NCI-H146 (cell line): Measurements from ENCODE around the gene ACSL1.
"Not testable (repeated sequence)": the region's sequence is repeated elsewhere in the genome, so short reads cannot be mapped to it uniquely, and the experiment has no call there.

ENCODE experiments used
- DNase-seq: peaks from one replicate; lab custom pipeline; 2025; lab: John Stamatoyannopoulos, UW

Gene ACSL1

DNA sequence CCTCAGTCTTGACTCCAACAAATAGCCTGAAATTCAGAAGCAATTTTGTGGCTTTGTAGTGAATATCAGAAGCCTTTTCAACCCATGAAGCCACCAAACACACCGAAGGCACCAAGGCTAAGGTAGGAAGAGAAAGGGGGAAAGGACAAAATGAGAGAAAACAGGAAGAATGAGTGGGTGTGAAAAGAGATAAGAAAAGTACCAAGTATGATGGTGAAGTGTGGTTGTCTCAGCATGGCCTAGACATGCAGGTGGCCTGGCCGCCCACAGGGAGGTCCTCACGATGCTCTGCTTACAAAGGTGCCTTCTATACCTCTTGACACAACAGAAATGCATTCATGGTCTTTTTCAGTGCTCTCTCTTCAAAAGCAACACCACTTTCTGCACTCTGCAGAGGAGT is 34.9 kb downstream of the ACSL1 start:
- no peak for DNase-seq

DNA sequence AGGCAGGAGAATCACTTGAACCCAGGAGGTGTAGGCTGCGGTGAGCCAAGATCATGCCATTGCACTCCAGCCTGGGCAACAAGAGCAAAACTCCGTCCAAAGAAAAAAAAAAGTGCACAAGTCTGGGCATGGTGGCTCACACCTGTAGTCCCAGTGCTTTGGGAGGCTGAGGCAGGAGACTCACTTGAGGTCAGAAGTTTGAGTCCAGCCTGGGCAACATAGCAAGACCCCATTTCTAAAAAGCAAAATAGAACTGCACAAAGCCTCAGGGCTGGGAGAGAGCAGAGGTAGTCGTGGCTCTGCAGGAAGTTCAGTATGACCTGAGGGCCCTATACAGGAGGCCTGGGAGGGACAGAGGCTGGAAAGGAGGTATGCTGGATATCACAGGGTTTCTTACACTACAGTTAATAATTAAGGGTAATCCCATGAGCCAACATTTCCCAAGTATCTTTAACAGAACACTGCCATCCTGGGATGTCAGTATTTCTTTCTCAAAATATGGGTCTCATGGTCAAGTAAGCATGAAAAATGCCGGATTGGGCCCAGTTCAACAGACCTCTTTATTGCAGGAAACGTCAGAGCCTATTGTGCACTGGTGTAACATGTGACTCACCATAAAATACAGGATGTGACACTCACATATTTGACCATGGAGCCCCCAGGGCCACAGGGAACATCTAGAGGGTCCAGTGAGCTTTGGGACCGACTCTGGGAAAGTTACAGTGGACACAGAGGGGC is 37.8 kb downstream of the ACSL1 start:
- no peak for DNase-seq

DNA sequence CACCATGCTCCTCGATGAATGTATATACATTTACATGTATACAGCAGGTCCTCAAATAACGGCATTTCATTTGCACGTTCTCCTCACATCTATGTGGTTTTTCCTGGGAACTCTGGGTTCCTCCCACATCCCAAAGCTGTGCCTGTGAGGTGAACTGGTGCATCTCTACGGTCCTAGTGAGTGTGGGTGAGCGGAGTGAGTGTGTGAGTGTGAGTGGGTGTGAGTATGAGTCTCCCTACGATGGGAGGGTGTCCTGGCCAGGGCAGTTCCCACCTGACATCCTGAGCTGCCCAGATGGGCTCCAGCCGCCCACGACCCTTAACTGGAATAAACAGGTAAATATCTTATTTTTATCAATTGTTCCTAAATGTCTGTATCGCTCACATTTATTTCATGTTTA is 40.0 kb downstream of the ACSL1 start:
- no peak for DNase-seq

DNA sequence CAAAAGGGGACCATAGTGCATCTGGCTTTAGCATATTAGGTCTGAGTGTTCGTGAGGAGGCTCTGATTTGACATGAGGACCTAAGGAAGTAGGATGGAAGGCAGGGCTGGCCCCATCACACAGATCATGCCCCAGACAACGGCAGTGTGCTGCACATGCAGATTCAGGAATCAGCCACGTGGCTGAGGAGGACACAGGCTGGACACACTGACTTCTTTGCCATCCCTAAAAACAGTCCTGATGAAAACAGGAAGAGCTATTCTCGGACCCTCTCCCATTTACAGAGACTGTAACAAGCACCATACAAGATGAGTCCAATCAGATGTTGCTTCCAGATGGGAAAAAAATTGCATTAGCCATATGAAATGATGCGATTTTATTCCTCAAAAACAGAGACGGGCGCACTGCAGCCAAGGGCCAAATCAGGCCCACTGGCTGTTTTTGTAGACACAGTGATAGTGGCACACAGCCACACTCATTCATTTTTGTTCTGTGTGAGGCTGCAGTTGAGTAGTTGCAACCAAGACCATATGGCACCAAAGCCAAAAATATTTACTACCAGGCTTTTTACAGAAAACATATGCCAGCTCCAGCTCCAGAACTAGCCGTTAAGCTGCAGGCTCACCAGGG is 41.0 kb downstream of the ACSL1 start:
- DNase-seq = no peak

DNA sequence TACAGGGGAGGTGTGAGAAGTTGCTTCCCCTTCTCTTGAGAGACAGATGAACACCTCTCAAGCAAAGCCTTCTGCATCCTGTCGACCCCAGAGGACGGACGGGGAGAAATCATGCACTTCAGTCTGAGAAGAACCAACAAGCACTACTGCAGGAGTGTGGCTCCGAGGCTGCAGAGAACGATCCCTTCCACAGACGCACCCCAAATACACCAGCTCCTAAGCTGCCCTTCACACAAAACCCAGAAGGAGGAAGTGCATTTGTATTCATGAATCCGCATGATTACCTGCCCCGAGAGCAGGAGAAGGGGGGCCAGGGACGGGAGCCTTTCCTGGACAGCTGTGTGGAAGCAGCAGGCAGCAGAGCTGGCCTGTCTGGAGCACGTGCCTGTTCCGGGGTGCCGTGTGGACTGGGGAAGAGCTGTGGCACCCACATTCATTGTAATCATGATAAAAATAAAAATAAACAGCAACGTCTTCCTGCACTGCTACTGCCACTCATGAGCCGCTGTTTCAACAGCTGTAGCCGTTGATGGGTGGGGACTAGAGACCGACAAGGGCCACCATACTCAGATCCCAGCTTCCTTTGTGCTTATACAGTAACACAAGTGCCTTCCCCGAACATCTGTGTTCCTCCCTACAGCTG is 42.9 kb downstream of the ACSL1 start:
- DNase-seq = no peak

DNA sequence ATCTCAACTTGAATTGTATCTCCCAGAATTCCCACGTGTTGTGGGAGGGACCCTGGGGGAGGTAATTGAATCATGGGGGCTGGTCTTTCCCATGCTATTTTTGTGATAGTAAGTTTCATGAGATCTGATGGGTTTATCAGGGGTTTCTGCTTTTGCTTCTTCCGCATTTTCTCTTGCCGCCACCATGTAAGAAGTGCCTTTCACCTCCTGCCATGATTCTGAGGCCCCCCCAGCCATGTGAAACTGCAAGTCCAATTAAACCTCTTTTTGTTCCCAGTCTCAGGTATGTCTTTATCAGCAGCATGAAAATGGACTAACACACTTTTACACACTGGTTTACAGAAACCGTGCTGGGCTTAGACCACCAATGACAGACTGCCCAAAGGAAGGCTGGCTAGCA is 46.6 kb downstream of the ACSL1 start:
- not testable (repeated sequence) for DNase-seq

DNA sequence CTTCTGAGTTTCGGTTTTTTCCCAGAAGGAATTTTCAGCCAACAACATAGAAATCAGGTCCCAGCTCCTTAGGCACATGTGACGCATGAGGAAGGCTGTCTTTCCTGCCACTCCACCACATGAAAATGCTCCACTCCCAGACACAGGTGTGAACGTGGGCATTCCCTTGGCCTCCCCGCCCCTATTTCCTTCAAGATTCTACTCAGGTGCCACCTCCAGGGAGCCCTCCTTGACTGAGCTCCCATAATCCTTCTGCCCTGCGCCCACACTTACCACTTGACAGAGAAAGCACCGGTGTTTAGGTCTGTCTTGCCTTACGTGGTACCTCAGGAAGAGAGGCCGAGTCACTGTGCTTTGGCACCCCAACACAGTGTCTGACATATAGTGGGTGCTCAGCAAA is 47.4 kb downstream of the ACSL1 start:
- DNase-seq = no peak

DNA sequence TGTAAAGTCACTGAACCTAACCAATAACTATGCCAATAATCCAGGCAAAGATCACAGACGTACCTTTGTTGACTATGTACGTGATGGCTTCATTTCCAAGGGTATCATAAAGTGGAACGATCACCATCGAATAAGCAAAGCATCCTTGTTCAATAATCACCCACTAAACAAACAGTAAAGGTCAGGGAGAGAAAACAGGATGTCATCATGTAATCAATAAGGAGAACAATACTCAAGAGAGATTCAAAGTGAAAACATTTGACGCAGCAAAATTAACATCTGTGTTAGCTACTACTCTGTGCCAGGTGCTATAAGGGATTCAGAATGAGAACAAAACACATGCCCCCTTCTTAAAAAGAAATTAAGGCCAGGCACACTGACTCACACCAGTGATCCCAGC is 48.9 kb downstream of the ACSL1 start:
- no peak for DNase-seq

DNA sequence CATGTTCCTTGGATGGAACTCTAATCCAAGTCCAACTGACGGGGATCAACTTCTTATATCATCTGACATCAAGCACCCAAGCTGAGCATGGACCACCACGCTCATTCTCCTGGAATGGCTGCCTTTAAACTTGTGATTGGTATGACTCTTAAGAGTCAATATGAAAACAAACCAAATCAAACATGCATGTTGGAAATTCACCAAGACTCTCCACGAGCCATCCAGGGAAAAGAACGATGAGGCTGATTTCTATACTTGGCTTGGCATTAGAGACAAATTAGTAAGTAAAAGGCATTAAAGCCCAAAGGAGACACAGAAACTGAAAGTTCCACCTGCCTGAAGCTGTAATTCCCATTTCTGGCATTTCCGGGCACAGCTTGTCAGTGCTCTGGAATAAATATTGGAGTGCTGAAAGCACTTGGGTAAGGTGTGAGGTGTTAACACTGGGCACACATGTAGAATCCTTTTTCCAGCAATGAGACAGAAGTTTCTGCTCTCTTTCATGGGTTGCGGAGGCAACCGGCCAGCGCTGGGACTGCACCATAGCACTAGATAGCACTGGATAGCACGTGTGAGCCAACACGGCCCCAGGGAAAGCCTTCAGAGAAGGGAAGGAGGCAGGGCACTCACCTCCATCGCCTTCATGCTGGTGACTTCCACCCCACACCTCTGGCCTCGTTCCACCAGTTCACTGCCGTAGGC is 49.8 kb downstream of the ACSL1 start:
- no peak for DNase-seq

DNA sequence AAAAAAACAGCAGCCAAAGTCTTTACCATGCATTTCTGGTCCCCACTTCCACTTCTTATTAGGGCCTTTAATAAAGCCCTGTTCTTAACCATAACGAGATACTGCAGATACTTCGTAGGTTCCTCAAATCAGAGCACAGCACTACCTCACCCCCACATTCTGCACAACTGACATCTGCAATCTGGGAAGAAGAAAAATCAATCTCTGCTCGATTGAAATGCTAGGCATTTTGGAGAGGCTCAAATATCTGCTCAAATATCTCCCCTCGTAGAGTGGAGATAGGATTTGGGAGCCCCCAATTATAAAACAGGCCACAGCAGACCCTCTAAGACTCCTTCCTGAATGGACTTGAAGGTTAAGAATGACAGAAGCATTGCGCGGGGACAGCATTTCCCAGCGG is 51.6 kb downstream of the ACSL1 start:
- no peak for DNase-seq

DNA sequence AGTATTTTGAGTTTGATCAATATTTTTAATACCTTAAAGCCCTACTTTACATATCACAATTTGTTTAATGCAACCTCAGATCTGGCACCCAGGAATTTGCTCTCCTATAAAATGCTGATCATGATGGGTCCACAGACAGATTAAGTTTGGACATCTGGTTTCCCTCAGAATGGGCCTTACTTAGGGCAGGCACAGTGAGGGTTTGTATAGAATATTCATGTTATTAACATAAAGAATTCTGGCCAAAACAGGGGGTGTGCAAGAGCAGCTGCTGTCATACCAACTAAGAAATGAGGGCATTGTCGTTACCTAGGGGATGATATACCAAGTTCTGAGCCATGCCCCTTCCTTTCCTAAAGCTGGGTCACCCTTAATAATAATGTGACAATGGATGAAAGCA is 54.4 kb downstream of the ACSL1 start:
- DNase-seq = no peak

DNA sequence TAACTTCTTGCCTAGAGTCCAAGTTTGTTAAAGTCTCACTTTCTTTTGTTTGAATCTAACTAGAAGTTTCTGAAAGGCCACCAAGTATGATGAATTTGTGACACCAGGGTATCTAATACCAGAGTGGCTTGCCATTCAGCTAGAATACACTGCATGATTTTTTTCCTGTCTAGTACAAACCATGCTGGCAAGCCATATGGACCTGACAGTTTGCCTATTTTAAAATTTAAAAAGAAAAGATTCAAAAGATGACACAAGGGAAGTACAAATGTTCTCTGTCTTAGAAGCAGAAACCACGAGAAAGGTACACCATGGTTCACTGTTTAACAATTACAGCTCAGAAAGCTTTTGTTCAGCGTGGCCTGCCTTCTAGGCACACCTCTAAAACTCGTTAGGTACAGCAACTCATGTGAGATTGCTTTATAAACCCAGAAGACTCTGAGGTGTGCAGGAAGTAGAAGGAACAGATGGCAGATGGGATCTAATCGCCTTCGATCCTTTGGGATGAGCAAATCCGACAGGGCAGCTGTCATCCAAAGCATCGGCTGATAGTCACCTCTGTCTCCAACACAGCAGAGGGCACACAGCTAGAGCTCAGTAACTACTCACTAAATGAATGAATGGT is 56.5 kb downstream of the ACSL1 start:
- no peak for DNase-seq

DNA sequence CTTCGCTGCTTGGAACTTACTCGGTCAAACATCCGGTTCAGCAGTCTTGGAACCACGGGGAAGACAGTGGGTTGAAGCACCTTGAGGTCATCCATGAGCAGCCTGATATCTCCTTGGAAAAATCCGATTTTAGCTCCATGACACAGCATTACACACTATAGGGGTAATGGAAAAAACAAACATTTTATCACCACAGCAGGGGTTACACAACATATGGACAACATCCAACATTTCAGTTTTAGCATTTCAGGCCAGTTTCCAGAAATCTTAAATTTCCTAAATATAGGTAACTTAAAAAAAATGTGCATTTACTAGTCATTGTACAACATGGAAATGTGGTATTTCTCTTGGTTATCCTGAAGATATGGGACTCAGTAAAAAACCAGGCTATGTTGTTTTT is 57.5 kb downstream of the ACSL1 start:
- DNase-seq = no peak

DNA sequence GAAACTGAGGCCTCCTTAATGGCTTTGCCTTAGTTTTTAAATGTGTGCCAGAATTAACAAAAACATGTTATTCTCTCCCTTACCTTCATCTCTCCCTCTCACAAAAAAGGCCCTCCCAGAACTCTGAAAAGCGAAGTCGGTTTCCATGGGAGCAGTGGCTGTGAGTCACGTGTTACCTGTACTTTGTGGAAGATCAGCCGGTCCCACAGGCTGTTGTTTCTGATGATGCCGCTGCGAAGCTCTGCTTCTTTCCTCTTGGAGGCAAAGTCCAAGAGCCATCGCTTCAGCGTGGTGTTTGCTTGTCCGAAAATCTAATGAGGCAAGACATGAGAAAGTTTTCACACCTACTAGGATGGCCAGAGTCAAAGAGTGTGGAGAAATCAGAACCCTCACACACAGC is 59.3 kb downstream of the ACSL1 start:
- DNase-seq = no peak

DNA sequence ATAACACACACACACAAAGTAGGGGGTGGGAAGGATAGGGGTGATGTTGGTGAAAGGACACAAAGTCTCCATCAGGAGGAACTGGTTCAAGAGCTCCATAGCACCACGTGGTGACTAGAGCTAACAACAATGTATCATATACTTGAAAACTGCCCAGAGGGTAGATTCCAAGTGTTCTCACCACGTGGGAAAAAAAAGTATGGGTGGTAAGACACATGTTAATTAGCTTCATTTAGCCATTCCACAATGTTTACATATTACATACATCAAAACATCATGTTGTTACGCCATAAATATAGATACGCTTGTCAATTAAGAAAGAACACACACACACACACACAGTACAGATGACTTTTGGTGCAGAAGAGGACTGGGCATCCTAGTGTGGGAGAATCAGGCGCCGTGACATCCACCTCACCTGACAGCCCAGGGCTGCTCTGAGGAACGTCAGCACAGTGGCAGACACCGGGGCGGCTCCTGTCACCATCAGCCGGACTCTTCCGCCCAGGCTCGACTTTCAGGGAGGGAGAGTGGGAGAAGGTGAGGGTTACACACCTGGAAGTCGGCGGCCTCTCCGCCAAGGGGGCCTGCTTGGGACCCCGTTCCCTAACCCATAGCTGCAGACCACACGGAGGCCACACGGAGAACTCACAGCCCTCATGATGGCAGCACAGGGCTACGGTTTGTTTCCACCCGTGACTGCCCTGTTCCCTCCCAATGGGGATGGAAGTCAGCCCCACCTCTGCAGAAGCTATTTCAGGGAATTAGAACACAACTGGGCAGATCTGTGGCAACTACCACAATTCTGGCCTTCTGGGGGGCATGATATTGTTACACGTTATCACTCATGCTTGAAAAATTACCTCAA is 60.1 kb downstream of the ACSL1 start:
- no peak for DNase-seq

DNA sequence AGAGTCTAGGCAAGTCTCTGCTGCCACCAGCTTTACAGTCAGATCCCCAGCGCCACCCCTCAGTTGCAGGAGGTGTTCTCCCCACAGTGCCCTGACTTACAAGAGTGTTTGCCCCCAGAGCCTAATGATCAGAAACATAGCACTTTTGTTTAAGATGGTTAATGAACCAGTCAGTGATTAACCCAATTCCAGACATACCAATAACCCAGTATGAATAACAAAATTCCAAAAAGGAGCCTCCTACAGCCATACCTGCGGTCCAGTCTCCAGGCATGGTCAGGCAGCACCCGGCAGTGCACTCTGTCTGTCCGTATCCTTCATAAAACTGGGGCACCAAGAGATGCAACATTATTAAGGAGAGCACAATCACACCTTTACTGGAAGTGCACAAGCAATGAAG is 61.2 kb downstream of the ACSL1 start:
- no peak for DNase-seq

DNA sequence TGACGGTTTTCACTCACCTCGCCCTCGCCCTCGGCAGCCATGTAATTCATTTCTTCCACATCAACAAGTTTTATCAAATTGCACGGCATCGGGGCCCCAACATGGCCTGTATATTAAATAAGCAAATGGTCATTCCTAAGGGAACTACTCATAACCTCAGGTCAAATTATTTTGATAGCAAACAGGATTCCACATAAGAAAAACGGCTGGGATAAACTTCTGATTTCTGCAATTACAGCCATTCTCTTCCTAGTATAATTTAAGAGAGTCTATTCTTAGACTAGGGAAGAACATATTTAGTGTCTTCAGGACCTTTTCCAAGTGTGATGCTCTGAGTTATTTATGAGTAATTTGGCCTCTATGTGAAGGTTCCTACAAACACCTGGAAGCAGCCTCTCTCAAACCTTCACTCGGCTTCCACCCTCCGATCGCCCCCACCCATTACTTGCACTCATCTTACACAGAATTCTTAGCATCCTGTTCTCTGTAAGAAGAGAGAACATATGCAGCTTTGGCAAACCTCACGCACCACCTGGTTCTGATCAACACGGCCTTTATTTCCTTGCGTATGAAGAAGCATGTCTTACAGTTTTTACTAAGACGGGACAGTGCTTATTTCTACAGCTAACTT is 62.5 kb downstream of the ACSL1 start:
- no peak for DNase-seq

DNA sequence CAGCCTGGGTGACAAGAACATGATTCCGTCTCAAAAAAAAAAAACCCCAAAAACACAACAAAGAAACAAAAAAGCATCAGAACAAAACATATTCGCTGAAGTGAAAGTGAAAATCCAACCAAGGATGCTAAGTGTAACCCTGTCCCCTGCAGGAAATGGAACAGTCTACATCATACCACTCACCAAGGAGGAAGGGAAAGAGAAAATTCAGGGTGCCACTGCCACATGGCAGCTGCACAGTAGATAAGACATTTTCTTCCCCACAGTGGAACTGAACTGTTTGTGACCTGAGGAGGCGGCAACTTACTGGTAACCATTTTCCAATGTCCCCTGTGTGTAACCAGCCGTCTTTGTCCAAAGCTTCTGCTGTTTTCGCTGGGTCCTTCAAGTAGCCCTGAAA is 63.7 kb downstream of the ACSL1 start:
- no peak for DNase-seq

DNA sequence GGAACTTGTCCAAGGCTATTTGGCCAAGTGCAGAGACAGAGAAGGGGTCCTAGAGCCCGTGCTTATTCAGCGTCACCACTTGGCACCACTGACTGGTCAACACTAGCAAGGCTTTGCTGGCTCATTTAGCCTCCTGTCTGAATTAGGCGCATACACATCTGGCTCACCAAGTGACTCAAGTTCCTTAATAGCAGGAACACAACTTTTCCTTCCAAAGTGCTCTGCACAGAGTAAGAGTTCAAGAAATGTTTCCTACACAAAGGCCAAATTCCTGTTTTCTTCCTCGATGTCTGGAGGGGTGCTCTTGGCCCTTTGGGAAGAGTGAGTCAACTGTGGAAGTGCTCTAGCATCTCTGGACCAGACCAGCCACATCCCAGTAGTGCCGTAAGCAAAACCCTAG is 65.1 kb downstream of the ACSL1 start:
- DNase-seq = no peak

DNA sequence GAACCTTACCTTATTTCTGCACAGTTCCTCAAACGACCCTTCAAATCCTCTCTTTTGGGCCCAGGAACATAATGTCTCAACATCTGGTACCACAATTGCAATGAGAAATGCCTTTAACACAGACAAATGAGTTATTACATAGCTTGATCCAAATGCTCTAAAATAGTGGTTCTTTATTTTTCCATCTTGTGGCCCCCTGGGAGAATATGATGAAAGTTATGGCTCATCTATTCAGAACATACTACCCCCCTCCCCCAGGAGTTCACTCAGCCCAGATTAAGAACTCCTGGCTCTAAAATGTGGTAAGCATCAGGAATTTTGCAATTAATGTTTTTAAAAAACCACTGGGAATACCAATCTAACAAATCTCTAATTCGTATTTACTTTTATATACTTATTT is 68.0 kb downstream of the ACSL1 start:
- no peak for DNase-seq

DNA sequence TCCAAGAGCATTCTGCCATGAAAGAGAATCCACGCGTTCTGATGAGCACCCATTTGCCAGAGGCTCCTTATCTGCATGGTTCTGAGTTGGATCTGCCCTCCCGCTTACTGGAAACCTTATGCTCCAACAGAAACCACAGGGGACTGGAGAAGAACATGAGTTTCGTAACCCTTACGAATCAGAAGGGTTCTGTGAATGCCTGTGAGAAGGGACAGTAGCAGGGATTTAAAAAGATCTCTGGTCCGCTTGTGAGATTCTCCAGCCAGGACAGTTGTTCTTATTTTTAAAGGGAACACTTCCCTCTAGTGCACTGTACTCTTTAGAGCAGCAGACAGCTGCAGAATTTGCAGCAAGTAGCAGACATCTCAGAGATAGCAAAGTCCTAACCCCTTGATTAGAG is 69.4 kb downstream of the ACSL1 start:
- no peak for DNase-seq
